ENCODE data around the gene HOXA1. TPM values are rescaled to one million over a fixed set of nuclear protein-coding genes. Genes with fewer than 3 reads are reported as not detected.

The HOXA1 gene
- total RNA-seq, 4 donors from 2014 or later: 0.67 to 0.78 TPM; not detected in 2

DNA sequence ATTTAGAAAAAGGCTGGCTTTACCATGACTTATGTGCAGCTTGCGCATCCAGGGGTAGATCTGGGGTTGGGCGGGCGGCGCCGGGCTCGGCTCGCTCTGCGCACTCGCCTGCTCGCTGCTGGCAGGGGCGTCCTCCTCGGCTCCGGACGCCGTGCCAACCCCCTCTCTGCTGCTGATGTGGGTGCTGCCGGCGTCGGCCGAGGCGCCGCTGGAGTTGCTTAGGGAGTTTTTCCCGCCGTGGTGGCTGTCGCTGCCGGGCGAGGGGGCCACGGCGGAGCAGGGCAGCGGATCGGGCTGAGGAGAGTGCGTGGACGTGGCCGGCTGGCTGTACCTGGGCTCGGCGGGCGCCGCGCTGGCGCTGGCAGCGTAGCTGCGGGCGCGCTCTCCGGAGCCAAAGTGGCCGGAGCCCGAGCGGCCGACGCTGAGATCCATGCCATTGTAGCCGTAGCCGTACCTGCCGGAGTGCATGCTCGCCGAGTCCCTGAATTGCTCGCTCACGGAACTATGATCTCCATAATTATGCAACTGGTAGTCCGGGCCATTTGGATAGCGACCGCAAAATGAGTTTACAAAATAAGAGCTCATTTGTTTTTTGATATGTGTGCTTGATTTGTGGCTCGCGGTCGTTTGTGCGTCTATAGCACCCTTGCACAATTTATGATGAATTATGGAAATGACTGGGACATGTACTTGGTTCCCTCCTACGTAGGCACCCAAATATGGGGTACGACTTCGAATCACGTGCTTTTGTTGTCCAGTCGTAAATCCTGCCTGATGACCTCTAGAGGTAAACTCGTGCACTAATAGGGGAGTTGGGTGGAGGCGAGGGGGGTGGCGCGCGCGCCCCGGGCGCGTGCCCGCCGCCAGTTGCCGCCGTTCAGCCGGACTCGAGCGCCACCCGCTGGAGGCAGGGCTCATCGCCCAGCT, 47.5 kb upstream of the HOXA1 start, which contains the start of gene HOXA5:
Gene HOXA5 (minus strand): TSS at position 659 of the 927 bp plus-strand sequence. CDS start 74 bp downstream, at position 585.
- H3K4me3 ChIP-seq (replicated peaks in 1 of 3): peak within 1 kb of the TSS in 1 of 3 donors; percentile 14
- TF ChIP-seq CTCF (IDR thresholded peaks at IDR 0.05): peak in 2 of 6 experiments; percentile 34 to 45
- peak in 1 of 2 donors; percentile 51 for TF ChIP-seq POLR2A (IDR thresholded peaks at IDR 0.05)
- peaks cover 86% of the 10 kb centered on the region for H3K27me3 ChIP-seq
- H3K36me3 ChIP-seq: no peaks in the 10 kb centered on the region
- no peaks in the 10 kb centered on the region for H3K9me3 ChIP-seq
- peak within 1 kb of the TSS in 2 of 3 donors; percentile 27 to 55 for H3K27ac ChIP-seq
- no peak for DNase-seq
- H3K4me1 ChIP-seq: peaks cover 14 to 23% of the 10 kb centered on the region in 2 donors
- WGBS, 2 donors: 16 to 19% methylated on average over 25 to 27 of the region's 86 CpGs
- intact Hi-C loops (cut with DNase I): no loop called here

DNA sequence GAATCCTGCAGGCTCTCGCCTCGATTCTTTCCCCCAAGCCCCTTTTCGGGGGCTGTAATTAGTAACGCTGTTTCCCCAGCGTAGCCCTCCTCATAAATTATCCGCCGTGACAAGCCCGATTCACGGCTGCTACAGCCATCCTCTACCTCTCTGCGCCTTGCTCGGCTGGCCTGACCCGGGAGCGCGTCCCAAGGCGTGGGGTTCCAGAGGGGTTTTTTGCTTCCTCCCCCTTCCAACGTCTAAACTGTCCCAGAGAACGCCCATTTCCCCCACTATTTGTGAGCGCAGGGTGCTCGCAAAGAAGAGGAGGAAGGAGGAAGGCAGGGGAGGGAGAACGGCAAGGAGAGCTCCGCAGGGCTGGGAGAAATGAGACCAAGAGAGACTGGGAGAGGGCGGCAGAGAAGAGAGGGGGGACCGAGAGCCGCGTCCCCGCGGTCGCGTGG, 46.8 kb upstream of the HOXA1 start:
- no peak for DNase-seq
- TF ChIP-seq POLR2A (IDR thresholded peaks at IDR 0.05) (no peak), CTCF (IDR thresholded peaks at IDR 0.05) (no peak)
- Histone ChIP-seq H3K36me3 (no peaks in the 10 kb centered on the region), H3K4me3 (replicated peaks in 1 of 3) (peak overlapping the region in 1 of 3 donors; percentile 14), H3K27ac (peak overlapping the region in 1 of 3 donors; percentile 55), H3K4me1 (peaks cover 11 to 17% of the 10 kb centered on the region in 2 donors), H3K27me3 (peaks cover 81% of the 10 kb centered on the region), H3K9me3 (no peaks in the 10 kb centered on the region)
- 3 to 15% methylated on average over 29 of the region's 29 CpGs for WGBS, 2 donors
- intact Hi-C loops (cut with DNase I): no loop called here

GRCh38 chr7:27141923-27142579, 46.3 kb upstream of the HOXA1 start:
- no peak for DNase-seq
- 20 to 24% methylated on average over 27 to 30 of the region's 30 CpGs for WGBS, 2 donors
- Histone ChIP-seq H3K36me3 (no peaks in the 10 kb centered on the region), H3K4me3 (replicated peaks in 1 of 3) (peak overlapping the region in 1 of 3 donors; percentile 14), H3K4me1 (peaks cover 11 to 16% of the 10 kb centered on the region in 2 donors), H3K27ac (peak overlapping the region in 1 of 3 donors; percentile 55), H3K27me3 (peaks cover 78% of the 10 kb centered on the region), H3K9me3 (no peaks in the 10 kb centered on the region)
- TF ChIP-seq CTCF (IDR thresholded peaks at IDR 0.05): no peak
- intact Hi-C loops (cut with DNase I): no loop called here

DNA sequence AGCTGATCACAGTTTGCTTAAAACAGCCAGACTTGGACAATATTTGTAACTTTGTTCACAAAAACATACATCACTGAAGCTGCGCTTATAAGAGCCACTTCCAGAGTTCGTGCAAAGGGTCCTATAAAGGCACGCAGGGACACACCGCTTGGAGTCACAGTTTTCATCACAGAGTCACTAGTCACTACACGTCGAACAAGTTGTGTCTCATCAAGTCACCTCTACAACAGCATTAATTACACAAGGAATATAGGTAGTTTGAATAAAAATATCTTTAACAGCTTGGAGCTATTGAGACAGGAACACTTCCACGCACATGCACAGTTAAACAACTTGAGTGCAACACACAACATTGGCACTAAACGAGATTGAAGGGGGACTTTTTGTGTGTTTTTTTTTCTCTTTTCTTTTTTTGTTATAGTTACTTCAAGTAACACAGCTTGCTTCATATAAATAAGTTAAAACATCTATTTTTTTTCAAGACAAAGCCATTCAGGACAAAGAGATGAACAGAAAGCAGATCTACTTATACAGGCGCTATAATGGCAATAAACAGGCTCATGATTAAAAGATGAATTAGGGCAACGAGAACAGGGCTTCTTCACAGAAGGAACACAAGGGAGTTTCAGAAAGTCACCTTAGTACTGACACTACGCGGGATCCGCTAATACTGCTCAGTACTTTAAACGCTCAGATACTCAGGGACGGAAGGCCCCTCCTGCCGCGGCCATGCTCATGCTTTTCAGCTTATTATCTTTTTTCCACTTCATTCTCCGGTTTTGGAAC, 45.5 kb upstream of the HOXA1 start:
- Histone ChIP-seq H3K27ac (no peak overlapping the region), H3K27me3 (peaks cover 79% of the 10 kb centered on the region), H3K4me1 (peaks cover 11 to 16% of the 10 kb centered on the region in 2 donors), H3K4me3 (replicated peaks in 1 of 3) (no peak overlapping the region), H3K36me3 (no peaks in the 10 kb centered on the region), H3K9me3 (no peaks in the 10 kb centered on the region)
- WGBS, 2 donors: 33 to 50% methylated on average over 18 of the region's 18 CpGs
- DNase-seq: no peak
- TF ChIP-seq CTCF (IDR thresholded peaks at IDR 0.05) (no peak), POLR2A (IDR thresholded peaks at IDR 0.05) (no peak)
- intact Hi-C loops (cut with DNase I): no loop called here

Data from thyroid gland (tissue), 4 donors.